Left ventricle myocardium inferior (tissue), 1 donor: Measurements from ENCODE around the gene LDLRAD3. TPM values are rescaled to one million over a fixed set of nuclear protein-coding genes. Genes with fewer than 3 reads are reported as not detected.
A peak's percentile ranks its signal among the peaks of the same experiment; 100 is the strongest.
"Not testable (repeated sequence)": the region's sequence is repeated elsewhere in the genome, so short reads cannot be mapped to it uniquely, and the experiment has no call there.

ENCODE experiments used
- DNase-seq: peaks from one replicate; pipeline ENCODE4 v3.0.0-alpha.2; 2020
- H3K27ac ChIP-seq: fragments of 200-600 bp; replicated peaks from 2 replicates; pipeline ENCODE4 v1.8.0; 2021
- H3K27me3 ChIP-seq: fragments of 200-600 bp; 2 replicates; pipeline ENCODE4 v1.8.0; 2021; ENCODE audit warnings: low read depth
- H3K36me3 ChIP-seq: fragments of 200-600 bp; 2 replicates; pipeline ENCODE4 v1.8.0; 2021
- H3K4me1 ChIP-seq: fragments of 200-600 bp; 2 replicates; pipeline ENCODE4 v1.8.0; 2021
- H3K4me3 ChIP-seq: fragments of 200-600 bp; 2 replicates; pipeline ENCODE4 v1.8.0; 2021; ENCODE audit warnings: mild to moderate bottlenecking, moderate library complexity
- H3K9me3 ChIP-seq: fragments of 200-600 bp; replicated peaks from 2 replicates; pipeline ENCODE4 v1.8.0; 2021
- intact Hi-C: fragments of 100-400 bp; cut with micrococcal nuclease; formaldehyde crosslinking; loops from one replicate; pipeline ENCODE4 v1.11.0; 2022
- total RNA-seq: library from RNA; stranded (reverse); fragmentation: NEBNext Ultra II Directional; extraction: Animal tissue kit (Norgen Biotek cat#: 25700); gene quantifications from one replicate; pipeline ENCODE4 v1.2.1, GENCODE V29; 2021
- TF ChIP-seq, protein P1 (sequence below): fragments of 200-600 bp; IDR thresholded peaks from 2 replicates; pipeline ENCODE4 v1.8.0; 2021; ENCODE audit warnings: antibody characterized with exemption, mild to moderate bottlenecking, borderline replicate concordance
- donor health status: DM: no; HTN: yes; CAD: no; lungs with severe emphysema.

Gene LDLRAD3
- total RNA-seq, 1 donor from 2014 or later = 1.0 TPM

DNA sequence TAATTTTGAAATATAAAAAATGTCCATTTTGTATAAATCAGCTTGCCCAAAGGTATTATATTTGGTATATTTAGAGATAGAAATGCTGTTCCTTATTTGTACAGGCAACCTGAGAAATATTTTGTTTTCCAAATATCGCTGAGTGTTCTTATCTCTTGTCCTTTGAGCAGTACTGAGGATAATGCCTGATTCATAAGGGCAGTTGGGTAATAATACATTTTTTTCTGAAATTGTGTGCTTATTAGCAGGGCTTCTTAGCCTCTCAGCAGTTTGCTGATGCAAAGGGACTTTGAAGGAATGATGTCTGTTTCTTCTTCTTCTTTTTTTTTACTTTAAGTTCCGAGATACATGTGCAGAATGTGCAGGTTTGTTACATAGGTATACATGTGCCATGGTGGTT is 69.1 kb downstream of the LDLRAD3 start:
- H3K9me3 ChIP-seq = no peaks in the 10 kb centered on the region
- H3K27ac ChIP-seq = peak overlapping the region; percentile 59
- no peak overlapping the region for H3K4me3 ChIP-seq
- TF ChIP-seq, protein P1, sequence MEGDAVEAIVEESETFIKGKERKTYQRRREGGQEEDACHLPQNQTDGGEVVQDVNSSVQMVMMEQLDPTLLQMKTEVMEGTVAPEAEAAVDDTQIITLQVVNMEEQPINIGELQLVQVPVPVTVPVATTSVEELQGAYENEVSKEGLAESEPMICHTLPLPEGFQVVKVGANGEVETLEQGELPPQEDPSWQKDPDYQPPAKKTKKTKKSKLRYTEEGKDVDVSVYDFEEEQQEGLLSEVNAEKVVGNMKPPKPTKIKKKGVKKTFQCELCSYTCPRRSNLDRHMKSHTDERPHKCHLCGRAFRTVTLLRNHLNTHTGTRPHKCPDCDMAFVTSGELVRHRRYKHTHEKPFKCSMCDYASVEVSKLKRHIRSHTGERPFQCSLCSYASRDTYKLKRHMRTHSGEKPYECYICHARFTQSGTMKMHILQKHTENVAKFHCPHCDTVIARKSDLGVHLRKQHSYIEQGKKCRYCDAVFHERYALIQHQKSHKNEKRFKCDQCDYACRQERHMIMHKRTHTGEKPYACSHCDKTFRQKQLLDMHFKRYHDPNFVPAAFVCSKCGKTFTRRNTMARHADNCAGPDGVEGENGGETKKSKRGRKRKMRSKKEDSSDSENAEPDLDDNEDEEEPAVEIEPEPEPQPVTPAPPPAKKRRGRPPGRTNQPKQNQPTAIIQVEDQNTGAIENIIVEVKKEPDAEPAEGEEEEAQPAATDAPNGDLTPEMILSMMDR = no peak
- H3K36me3 ChIP-seq = no peaks in the 10 kb centered on the region
- intact Hi-C loops = no loop called here
- DNase-seq = no peak
- peaks cover 16% of the 10 kb centered on the region for H3K27me3 ChIP-seq
- peaks cover 40% of the 10 kb centered on the region for H3K4me1 ChIP-seq

DNA sequence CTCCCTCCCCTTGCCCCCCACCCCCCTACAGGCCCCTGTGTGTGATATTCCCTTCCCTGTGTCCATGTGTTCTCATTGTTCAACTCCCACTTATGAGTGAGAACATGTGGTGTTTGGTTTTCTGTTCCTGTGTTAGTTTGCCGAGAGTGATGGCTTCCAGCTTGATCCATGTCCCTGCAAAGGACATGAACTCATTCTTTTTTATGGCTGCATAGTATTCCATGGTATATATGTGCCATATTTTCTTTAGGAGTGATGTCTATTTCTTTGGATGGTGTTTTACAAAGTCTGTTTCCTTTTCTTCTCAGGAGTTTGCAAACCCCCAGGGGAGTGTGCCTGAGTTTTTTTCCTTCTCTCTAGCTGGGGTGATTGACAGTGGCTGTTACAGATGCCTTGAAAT is 69.6 kb downstream of the LDLRAD3 start:
- Histone ChIP-seq H3K27ac (peak overlapping the region; percentile 59), H3K27me3 (peaks cover 18% of the 10 kb centered on the region), H3K4me1 (peaks cover 36% of the 10 kb centered on the region)
- H3K9me3 ChIP-seq, H3K4me3 ChIP-seq, H3K36me3 ChIP-seq, DNase-seq, intact Hi-C loops: not testable (repeated sequence)

DNA sequence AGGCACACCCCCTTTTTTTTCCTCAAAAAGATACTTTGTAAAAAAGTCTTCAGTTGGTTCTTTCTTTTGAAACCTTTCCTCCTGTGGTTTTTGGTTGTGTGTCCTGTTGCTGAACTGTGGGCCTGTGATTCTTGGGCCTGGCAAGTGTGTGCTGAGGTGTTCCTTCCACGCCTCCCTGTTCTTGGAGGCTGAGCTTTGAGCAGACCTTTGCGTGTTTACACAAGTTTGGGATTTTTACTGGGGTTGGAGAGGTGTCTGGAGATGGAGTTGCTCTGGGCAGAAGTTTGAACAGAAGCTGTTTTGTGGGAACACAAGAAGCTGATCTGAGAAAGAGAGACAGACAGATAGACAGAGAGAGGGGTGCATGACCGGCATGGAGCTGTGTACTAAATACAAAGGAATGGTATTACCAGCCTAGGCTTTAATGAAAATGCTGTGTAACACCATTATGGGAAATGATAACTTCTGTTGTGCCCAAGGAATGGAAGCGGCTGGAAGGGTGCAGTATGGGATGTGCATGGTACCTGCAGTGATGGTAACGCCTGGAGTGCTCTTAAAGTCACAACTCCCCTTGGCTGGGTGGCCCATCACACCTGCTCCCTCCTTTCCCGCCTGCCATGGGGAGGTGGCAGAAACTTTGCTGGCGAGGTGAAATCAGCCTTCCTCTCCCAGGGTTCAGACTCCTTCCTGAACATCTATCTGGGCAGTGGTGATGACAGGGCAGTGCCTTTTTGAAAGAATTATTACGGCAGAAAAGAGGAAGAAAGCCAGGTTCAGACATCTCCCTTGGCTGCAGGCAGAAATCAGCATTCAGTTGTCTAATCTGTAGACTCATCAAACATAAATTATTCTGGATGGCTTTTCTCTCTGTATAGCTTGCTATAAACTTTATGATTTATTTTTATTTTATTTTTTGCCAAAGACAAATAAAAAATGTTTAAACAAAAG is 70.4 kb downstream of the LDLRAD3 start:
- DNase-seq = no peak
- TF ChIP-seq, protein P1 = no peak
- no peaks in the 10 kb centered on the region for H3K9me3 ChIP-seq
- peaks cover 23% of the 10 kb centered on the region for H3K27me3 ChIP-seq
- H3K27ac ChIP-seq = peak overlapping the region; percentile 59
- no peak overlapping the region for H3K4me3 ChIP-seq
- intact Hi-C loops = no loop called here
- H3K4me1 ChIP-seq = peaks cover 28% of the 10 kb centered on the region
- H3K36me3 ChIP-seq = no peaks in the 10 kb centered on the region

DNA sequence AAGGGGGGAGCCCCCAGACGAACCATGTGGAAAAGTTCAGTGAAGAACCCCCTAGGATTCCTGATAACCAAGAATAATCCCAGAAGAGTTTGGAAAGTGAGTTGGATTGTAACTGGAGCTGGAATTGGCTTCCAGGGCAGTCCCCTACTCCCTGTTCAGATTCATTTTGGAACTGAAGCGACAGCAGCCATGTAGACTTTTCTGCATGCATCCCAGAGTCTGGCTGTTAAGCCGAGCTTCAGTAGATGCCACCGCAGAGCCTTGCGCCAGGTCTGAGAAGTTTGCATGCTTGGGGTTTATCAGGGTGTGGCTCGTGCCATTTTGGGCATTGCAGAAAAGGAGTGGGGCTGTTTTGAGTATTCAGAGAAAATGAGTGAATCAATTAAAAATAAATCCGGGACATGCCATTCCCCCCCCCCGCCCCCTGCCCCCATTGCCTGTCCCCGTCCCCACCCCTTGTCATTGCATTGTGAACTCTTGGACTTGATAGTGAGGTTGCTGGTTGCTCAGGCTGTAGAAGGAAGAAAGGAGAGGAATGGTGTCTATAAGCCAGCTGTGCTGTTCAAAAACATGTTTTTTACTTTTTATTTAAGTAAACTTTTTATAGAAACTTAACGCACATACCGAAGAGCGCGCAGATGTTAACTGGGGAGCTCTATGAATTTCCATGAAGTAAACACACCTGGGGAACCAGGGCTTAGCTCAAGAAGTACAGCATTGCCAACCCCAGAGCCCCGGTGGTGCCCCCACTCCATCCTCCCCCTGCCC is 71.2 kb downstream of the LDLRAD3 start:
- intact Hi-C loops = no loop called here
- TF ChIP-seq, protein P1 = no peak
- H3K27me3 ChIP-seq = peaks cover 28% of the 10 kb centered on the region
- H3K27ac ChIP-seq = no peak overlapping the region
- H3K9me3 ChIP-seq = no peaks in the 10 kb centered on the region
- no peak for DNase-seq
- peaks cover 19% of the 10 kb centered on the region for H3K4me1 ChIP-seq
- H3K36me3 ChIP-seq = no peaks in the 10 kb centered on the region
- no peak overlapping the region for H3K4me3 ChIP-seq

DNA sequence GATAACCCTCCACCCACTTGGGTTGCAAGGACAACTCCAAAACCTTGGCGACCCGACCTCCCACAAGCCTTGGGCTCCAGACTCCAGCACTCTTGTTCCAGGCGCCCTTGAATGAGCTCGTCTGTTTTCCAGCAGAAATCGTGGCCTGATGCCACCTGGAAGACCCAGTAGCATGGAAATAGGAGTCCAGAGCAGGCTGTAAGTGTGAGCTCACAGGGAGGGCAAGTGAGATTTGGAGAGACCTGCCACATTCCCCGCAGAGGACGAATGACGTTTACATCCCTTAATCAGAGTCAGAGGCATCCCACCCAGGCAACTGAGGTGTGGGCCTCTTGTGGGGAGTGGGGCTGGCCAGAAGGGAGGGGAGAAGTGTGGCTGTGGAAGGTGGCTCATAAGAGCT is 71.9 kb downstream of the LDLRAD3 start:
- intact Hi-C loops = no loop called here
- Histone ChIP-seq H3K4me1 (peaks cover 13% of the 10 kb centered on the region), H3K27me3 (peaks cover 31% of the 10 kb centered on the region), H3K36me3 (no peaks in the 10 kb centered on the region), H3K27ac (peak overlapping the region; percentile 16), H3K9me3 (no peaks in the 10 kb centered on the region), H3K4me3 (no peak overlapping the region)
- TF ChIP-seq, protein P1 = no peak
- peak; percentile 52 for DNase-seq
